Neural progenitor cell (in vitro differentiated cells): Measurements from ENCODE around the gene CENPN.

ENCODE experiments used
- EZH2 ChIP-seq: fragments of 200-600 bp; sonication (generic); IDR thresholded peaks from 2 replicates; pipeline ENCODE4 v1.6.1; 2017; ENCODE audit warnings: antibody characterized with exemption, mild to moderate bottlenecking, moderate library complexity
- TF ChIP-seq, protein P1 (sequence below): fragments of 200-600 bp; sonication (generic); IDR thresholded peaks from 2 replicates; pipeline ENCODE4 v1.5.1; 2017; ENCODE audit warnings: antibody characterized with exemption, mild to moderate bottlenecking

DNA sequence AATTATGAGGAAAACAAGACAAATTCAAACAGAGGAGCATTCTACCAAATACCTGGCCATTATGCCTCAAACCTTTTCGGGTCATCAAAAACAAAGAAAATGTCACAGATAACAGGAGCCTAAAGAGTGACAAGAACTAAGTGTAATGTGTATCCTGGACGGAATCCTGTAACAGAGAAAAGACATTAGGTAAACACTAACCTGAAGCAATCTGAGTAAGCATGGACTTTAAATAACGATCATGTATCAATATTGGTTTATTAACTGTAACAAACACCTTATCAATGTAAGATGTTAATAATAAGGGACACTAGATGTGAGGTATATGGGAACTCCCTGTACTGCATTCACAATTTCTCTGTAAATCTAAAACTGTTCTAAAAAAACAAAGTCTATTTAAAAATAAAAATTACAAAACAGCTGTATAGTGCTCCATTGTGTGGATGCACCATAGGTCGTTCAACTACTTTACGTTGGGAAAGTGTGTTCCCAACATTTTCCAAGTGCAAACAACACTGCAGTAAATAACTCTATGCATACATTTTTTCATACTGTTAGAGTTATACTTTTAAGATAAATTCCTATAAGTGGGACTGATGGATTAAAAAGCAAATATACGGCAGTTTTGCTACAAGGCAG, 15.1 kb upstream of the CENPN start:
- TF ChIP-seq, protein P1, sequence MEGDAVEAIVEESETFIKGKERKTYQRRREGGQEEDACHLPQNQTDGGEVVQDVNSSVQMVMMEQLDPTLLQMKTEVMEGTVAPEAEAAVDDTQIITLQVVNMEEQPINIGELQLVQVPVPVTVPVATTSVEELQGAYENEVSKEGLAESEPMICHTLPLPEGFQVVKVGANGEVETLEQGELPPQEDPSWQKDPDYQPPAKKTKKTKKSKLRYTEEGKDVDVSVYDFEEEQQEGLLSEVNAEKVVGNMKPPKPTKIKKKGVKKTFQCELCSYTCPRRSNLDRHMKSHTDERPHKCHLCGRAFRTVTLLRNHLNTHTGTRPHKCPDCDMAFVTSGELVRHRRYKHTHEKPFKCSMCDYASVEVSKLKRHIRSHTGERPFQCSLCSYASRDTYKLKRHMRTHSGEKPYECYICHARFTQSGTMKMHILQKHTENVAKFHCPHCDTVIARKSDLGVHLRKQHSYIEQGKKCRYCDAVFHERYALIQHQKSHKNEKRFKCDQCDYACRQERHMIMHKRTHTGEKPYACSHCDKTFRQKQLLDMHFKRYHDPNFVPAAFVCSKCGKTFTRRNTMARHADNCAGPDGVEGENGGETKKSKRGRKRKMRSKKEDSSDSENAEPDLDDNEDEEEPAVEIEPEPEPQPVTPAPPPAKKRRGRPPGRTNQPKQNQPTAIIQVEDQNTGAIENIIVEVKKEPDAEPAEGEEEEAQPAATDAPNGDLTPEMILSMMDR = no peak
- no peak for TF ChIP-seq EZH2
